HG03439 (cell line): ENCODE results near the gene SNX33.
"Not testable (repeated sequence)": the region's sequence is repeated elsewhere in the genome, so short reads cannot be mapped to it uniquely, and the experiment has no call there.

Experiments used
- ATAC-seq: cut with Tn5 transposase; IDR thresholded peaks from one replicate; pipeline ENCODE4 v1.9.1; 2021; ENCODE audit warnings: mild to moderate bottlenecking, moderate library complexity; ENCODE audit not compliant: unreplicated experiment

The SNX33 gene

DNA sequence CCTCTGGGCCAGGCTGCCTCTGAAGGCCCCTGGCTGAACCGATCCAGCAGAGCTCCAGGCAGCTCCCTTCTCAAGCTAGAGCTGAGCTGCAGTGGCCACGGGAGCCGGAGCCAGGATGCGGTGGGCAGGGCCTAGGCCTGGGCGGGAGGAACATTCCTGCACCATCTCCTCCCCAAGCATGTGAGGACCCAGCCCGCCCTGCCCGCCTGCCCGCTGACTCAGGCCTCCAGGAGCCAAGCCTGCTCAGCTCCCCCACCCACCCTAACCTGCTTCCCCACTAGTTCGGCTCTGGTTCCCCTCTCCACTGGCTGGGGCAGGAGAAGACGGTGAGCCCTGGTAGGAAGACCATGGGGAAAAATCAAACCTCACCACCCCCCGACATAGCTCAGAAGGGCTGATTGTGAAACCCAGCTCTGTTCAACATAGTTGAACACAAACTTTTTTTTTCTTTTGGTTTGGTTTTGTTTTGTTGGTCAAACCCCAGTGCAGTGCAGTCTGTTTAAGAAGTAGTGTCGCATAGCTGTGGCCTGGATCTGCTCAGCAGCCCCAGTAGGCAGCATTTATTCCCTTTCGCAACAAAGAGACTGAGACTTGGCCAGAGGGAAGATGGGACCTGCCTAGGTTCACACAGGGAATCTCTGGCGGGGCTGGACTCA is 13.5 kb downstream of the SNX33 start:
- no peak for ATAC-seq

DNA sequence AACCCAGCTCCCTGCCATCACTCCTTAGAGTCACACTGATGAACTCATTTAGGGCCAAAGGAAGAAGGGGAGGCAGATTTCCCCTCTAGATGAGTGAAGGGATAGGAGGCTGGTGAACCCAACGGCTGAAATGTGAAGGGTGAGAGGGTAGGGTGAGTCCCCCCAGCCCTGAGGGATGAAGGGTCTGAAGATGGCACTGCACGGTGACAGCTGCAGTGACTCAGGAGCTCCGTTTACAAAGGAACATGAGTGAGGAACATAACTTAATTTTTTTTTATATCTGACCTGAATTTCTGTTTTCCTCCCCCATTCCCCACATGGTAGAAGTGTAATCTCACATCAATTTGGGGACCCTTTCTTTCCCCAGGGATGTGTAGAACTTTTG is 14.0 kb downstream of the SNX33 start:
- no peak for ATAC-seq

DNA sequence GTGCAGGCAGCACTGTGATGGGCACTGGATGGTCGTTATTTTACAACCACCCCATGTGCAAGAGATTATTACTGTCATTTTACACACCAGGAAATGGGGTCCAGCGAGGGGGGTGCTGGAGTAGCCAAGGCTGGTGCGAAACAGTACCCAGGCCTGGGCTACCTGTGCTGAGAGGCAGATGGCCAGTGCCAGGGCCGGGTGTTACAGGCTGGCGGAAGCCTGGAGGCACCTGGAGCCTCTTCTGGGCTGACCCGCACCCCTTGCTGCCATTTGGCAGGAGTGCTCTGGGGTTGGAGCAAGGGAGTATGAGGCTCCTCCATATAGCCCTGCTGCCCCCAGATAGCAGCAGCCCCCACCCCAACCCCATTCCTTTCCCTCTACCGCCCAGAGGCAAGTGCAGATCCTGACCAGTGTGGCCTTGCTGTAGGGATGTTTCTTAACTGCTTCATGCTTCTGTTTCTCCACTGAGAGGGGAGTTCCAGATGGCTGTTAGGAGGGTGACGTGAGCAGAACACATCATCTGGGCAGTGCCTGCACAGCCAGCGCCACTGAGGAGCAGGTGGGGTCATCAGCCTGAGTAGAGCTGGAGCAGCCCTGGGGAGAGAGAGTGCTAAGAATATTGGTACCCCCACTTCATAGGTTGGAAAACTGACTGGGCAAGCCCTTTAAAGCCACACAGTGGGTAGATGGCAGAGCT is 15.3 kb downstream of the SNX33 start:
- no peak for ATAC-seq

DNA sequence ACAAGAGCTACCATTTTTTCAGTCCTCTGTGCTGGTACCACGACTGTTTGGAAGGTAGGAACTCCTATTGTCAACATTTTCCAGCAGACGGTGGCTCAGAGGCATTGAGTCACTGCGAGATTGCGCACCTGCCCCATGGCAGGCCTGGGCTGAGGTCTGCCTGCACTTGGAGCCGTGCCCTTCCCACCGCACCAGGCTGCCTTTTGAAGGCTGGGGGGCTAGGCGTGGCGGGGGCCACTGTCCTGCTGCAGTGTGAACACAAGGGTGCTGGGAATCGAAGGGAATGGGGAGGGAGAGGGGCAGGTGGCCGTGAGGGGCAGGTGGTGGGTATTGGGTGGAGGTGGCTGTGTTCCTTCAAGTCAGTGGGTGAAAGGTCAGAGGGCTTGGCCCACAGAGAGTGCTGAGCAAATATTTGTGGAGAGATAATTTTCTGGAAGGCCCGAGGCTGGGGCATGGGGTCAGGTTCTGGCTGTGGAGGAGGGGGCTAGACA is 16.3 kb downstream of the SNX33 start:
- no peak for ATAC-seq

DNA sequence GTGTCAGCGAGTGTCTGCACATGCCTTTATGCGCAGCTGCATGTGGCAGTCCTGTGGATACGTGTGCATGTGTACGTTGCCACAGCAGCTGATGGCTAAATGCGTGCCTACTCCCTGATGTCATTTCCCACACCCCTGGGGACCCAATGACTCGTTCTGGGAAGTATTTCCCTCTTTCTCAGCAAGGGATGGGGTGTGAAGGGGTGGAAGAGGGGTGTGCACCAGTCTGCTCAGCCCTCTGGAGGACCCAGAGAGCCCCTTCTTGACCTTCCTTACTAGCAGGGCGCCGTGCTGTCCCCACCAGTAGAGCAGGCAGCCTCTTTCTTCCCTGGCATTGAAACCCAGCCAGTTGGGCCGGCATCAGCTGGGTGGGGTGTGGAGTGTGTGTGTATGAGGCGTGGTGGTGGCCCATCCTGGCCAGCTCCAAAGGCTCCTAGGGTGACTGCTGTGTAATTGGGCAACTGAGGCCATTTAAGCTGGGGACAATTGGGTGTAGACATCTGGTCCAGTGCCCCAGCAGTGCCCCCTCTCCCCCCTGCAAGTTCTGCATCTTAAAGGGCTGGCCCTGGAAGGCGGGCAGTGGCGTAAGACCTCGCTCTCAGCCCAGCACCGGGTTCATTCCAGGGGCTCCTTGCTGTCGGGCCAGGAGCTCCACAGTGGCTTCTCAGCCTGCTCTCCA is 19.2 kb downstream of the SNX33 start:
- no peak for ATAC-seq

DNA sequence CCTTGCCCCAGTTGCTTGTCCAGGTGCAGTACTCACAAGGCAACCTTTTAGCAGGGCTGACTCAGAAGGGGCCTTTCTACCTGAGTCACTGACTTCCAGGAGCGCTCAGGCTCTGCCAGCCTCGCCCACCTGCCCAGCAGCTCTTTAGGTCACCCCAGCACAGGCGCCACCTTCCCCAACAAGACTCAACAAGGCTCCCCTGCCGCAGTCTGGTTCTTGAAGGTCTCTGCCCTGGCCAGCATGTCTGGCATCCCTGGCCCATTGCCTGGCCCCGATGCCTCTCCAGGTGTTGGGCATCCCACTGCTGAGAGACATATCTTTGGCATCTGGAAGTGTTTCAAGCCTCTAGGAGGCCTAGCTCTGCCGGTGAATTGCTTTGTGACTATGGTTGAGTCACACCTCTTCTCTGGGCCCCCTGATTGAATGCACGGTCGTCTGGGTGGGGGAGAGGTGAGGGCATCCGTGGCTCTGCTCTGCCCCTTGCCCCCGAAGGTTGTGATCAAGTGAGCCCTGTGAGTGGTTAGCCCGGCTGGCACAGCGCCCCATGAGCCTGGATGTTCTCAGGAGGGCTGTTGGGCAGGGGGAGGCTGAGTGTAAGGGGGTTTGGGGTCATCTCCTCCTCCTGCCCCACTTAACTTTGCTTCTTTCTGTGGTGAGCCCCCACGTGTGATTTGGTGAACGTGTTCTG is 21.6 kb downstream of the SNX33 start:
- ATAC-seq: no peak

DNA sequence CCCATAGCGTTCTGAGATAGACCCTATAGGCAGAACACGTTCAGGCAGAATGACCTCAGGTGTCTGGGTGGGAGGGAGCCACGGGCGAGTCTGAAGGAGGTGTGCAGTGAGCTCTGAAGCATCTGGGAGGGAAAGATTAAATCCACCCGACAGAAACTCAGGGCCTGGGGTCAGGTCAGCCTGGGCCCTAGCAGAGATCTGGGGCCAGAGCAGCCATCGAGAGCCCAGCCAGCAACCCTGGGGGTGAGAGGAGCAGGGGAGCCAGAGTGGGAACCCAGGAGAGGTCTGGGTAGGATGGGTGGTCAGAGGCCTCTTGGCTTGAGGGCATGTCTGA is 22.1 kb downstream of the SNX33 start:
- ATAC-seq: no peak

DNA sequence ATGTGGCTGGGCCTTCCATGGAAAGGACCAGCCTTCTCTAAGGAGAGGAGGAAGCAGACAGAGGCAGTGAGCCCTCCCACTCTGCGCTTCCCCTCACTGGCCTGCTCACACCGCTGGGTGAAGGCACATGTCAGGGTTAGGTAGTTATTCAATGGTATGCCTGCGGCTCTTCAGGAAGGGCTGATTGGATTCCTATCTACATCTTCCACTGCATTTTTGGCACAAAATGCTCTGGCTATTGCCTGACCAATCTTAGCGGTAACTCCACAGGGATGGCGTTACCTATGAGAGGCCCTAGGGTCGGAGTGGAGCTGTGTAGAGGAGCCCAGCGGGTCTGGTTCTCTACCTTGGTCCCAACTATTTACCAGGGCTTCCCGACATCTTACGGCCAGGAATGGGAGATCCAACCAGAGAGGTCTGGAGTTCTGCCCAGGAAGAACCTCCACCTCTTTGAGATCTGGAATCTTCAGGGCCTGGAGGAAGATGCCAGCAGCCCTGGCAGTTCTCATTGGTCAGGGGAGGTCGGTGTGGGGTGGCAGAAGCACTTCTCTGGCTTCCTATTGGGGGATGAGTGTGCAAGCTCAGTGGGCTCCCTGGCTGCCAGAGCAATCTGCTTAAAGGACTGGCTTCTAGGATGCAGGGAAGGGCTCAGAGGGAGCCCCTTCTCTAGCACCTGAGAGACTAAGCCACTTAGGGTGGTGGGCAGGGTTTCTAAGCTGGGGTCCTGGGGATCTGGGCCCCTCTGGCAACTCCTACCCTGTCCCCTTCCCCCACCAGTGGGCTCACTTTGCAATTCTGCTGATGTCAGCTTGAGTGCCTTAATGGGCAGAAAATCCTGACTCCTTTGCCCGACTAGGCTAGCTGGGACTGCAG is 24.3 kb downstream of the SNX33 start:
- ATAC-seq: no peak

DNA sequence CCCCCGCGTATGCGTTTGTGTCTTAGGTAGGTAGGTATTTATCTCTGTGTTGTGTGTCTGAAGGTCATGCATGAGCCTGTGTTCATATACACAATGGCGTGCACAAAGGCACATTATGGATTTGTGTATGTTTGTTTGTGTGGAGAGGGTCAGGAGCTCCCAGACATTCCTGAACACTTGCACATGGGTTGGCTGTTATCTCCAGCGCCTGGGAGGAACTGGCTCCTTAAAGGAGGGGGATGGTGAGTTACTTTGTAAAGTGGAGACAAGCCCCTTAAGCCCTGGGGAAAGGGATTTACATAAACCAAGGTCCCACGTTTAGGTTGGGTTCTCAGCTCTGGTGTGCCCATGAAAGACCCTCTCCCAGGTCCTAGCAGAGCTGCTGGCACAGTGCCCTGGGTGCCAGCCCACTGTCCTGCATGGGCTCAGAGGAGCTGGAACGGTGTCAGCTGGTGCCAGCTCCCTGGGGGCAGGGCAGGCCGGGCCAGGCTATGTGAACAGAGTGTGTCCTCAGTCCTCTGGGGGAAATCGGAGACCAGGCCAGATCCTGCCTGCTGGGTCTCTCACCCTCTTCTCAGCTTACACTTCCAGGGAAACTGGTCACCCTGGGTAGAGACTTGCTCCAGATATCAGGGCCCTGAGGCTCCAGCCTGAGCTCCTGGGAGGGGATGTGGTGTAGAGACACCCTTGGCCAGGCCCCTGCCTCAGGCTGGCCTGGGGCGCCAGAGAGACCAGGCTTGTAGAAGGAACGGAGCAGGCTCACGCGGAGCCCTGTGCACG is 25.1 kb downstream of the SNX33 start:
- no peak for ATAC-seq

DNA sequence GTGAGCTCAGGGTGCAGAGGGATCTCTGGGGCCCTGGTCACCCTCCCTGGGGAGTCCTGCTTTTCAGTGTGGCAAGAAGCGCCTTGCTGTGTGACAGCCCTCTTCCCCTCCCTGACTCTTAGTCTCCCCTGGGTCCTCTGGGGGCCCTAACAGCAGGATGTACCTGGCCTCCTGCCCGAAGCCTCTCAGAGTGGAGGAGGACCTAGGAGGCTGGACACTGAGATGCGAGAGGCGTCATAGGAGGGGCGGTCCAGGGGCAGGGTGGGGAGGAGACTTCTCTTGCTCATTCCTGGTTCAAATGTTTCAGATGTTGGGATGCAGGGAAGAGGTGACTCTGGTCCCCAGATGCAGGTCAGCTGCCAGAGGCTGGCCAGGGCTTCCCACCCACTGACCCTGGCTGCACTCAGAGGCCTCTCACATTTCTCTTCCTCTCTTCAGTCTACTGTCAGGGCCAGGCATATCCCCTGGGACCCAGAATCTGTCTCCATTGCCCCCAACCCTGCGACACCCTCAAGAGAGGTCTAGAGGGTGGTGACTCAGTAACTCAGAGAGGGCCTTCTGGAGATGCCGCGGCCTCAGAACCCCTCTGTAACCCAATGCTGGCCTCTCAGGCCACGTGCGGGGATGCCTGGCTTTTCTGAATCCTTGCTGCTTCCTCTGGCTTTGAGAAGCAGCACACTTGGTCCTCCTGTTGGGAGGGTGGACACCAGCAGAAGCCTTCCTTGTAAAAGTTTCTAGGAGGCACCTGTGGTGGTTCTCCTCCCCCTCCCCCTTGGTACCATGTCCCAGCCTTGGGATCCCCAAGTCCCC is 25.9 kb downstream of the SNX33 start:
- ATAC-seq: no peak

DNA sequence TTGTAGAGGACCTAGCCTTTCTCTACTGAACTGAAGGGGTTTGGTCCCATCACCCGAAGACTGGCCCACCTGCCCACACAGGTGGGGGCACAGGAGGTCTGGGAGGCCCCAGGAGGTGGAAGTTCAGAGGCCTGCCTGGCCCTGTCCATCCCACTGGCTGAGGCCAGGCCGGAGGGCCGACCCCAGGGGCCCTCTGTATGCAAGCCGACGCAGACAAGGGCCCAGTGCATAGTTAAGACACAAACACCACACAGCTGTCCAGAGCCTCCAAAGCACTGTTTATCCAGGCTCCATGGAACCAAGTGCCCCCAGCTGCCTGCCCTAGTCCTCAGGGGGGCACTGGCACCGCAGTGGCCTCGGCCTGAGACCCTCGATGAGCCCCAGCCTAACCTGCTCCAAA is 26.7 kb downstream of the SNX33 start:
- no peak for ATAC-seq

DNA sequence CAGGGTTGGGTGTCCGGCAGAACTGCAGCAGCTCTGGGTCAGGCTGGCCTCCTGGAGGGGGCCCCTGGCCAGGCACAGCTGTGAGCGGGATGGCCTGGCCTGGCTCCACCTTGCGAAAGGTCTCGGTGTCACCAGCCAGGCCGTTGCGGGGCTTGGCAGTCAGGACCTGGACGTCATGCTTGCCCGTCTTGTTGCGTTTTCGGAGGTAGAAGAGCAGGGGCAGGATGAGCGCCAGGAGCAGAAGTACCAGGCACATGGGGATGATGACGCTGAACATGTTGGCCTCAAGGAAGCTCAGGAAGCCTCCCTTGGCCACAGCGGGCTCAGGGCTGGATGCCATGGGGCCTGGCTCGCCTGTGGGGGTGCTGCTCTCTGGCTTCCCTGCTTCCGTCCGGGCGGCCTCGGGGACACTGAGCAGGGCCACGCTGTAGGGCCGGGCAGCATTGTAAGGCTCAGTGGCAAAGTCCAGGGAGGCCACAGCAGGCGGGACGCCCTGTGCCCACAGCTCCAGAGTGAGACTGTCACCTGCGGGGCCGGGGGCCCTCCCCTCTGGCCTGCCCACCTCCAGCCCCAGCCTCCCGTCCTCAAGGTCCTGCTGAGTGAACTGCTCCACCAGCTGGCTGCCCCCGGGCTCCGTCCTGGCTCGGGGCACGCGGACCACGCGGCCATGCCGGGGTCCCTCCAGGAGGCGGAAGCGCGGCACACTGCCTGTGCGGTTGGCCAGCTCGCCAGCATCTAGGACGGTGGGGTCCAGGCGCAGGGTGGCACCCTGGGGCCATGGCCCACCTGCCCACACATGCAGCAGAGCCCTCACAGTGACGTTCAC is 28.1 kb downstream of the SNX33 start:
- no peak for ATAC-seq

DNA sequence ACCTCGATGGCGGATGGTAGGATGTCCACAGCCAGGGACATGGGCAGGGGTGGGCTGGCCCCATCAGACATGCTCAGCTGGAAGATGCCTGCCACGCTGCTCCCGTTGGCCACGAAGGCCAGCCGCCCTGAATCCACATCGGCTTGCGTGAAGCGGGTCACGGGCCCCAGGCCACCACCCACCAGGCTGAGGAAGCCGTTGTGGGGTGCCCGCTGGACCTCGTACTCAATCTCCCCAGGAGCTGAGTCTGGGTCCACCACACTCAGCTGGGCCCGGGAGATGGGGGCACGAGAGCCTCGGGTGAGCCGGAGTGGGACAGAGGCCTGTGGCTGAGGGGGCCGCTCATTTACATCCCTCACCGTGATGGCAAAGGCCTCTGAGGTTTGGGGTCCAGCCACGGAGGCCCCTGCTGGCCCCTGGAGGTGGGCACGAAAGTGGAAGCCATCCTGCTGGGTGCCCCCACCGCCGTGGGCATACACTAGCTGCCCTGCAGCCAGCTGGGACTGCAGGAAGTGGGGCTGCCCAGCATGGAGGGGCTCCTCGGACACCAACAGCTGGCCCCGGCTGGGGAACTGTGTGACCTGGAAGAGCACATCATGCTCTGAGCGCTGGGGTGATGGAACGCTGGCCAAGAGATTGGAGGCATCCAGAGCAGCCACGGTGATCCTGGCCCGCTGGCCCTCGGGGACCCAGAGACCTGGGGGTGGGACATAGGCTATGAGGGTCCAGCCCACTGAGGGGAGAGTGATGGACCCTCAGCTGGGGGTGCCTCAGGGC is 29.2 kb downstream of the SNX33 start:
- no peak for ATAC-seq

DNA sequence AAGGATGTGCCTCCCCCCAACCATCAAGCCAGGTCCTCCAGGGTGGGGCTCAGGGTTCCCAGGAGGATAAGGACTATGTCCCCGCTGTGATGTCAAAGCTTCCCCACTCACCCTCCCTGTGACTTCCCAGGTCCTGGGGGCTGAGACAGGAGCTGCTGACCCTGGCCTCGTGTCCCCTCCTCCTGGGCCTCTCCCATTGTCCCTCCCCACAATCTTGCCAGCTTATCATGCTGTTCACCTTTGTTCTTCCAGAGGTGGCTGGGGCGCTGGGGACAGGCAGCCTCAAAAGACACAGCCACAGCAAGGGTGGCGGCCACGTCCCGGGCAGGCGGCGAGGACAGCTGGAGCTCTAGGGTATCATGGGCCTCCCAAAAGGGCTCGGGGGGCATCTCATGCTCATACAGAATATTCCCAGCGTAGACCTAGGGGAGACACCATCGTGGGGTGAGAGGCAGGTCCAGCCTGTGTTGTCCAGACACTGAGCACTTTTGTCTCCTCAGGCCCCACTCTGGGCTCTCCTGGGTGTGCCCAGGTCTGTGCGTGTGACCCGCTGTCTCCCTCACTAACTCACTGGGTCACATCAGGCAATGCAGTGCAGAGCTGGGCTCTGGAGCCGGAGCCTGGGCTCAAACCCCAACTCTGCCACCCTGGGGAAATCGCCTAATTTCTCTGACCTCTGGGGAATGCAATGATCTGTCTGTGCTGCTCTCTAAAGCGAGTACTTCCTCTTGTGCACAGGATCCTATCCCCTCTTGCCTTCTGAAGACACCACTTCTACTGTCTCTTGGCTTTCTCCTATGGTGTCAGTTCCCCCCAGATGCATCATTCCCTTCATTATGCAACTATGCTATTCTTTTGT is 30.0 kb downstream of the SNX33 start:
- no peak for ATAC-seq

DNA sequence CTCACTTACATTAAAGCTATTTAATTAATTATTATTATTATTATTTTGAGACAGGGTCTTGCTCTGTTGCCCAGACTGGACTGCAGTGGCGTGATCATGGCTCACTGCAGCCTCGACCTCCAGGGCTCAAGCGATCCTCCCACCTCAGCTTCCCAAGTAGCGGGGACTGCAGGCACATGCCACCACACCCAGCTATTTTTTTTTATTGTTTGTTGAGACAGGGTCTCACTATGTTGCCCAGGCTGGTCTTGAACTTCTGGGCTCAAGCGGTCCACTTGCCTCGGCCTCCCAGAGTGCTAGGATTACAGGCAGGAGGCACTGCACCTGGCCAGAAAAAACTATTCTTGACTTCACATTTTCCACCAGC is 30.6 kb downstream of the SNX33 start:
- not testable (repeated sequence) for ATAC-seq

DNA sequence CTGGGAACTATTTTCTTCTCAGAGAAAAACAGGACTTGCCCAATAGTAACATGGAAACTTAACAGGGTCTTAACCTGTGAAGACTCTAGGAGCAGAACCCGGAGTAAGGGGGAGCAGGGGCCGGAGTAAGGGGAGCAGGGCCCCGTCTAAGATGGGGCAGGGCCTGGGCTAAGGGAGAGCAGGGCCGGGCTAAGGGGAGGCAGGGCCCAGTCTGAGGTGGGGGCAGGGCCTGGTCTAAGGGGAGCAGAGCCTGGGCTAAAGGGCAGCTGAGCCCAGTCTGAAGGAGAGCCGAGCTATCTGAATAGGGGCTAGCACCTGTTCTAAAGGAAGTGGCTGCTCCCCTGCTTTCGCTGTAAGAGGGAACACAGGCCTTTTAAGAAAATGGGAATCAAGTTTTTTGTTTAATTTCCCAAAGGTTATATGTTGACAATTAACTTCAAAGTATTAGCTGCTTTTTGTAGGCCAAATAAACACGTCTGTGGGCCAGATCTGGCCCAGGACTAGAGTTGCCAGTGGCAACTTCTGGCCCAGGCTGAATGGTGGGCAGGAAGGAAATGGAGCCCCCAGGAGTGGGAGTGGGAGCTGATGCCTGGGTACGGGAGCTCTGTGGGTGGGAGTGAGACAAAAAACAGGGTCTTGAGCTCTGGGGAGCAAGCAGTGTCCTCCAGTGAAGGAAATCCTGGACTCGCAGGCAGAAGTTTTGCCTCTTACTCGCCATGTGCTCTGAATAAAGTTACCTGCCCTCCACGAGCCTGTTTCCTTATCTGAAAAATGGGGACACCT is 32.5 kb downstream of the SNX33 start:
- ATAC-seq: no peak
